ENCODE data around the gene TRAF3.

The TRAF3 gene

DNA sequence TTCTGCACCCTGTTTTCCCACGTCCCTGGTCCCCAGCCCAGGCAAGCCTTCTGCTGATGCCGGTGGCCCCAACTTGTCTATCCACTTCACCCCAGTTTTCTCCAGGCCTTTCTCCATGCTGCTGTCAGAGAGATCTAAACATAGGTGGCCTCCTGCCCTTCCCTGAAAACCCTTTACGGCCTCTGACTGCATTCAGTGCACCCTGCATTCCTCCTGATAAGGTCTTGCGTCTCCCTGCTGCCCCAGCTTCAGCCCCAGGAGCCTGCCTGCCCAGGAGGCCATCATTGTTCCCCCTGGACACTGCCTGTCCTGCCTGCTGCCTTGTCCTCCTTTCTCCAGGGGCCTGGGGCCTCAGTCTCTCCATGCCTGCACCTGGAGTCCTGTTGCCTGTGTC is 29.8 kb downstream of the TRAF3 start:
- DNase-seq (ENCODE audit: low read depth): no peak
- TF ChIP-seq, protein P1, sequence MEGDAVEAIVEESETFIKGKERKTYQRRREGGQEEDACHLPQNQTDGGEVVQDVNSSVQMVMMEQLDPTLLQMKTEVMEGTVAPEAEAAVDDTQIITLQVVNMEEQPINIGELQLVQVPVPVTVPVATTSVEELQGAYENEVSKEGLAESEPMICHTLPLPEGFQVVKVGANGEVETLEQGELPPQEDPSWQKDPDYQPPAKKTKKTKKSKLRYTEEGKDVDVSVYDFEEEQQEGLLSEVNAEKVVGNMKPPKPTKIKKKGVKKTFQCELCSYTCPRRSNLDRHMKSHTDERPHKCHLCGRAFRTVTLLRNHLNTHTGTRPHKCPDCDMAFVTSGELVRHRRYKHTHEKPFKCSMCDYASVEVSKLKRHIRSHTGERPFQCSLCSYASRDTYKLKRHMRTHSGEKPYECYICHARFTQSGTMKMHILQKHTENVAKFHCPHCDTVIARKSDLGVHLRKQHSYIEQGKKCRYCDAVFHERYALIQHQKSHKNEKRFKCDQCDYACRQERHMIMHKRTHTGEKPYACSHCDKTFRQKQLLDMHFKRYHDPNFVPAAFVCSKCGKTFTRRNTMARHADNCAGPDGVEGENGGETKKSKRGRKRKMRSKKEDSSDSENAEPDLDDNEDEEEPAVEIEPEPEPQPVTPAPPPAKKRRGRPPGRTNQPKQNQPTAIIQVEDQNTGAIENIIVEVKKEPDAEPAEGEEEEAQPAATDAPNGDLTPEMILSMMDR (IDR thresholded peaks at IDR 0.05; ENCODE audit: insufficient read depth, low read depth, low read length, missing control alignments): no peak

DNA sequence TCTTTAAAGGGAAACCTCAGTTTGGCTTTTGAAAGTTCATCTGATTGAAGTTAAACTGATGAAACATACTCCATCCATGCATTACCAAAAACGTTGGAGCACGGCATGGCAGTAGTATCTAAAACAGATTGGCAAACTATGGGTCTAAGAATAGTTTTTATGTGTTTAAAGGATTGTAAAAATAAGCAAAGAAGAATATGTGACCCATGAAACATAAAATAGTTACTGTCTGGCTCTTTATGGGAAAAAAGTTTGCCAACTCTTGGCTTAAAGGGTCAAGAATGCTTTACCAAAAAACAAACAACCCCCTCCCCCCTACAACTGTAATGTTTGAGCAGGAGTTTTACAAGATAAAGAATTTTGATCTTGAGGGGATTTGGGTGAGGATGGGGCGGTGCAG is 32.6 kb downstream of the TRAF3 start:
- H3K4me3 ChIP-seq (ENCODE audit: low read length): no peak overlapping the region
- DNase-seq (ENCODE audit: low read depth): no peak

More for the DNA sequence above, 29.8 kb downstream of the TRAF3 start:
- H3K4me3 ChIP-seq (ENCODE audit: low read length): no peak overlapping the region

DNA sequence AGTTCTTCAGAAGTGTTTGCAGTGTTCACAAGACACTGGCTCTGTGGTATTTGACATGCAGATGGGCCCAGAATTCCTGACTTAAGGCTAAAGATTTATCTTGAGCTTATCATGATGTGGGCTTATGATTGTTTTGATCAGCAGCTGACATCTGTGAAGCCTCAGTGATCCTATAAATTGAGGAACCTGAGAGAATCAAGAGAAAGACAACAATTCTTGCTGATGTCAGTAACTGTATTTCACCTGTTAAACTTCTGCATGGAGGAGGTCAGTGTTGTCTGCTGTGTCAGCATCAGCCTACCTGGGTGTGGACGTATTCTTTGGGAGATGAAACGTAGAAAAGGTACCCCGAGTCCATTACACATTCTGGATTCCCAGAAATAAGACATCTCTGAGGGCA is 33.3 kb downstream of the TRAF3 start:
- TF ChIP-seq, protein P1 (IDR thresholded peaks at IDR 0.05; ENCODE audit: insufficient read depth, low read depth, low read length, missing control alignments): no peak
- no peak overlapping the region for H3K4me3 ChIP-seq (ENCODE audit: low read length)
- no peak for DNase-seq (ENCODE audit: low read depth)

More for the DNA sequence above, 32.6 kb downstream of the TRAF3 start:
- TF ChIP-seq, protein P1 (IDR thresholded peaks at IDR 0.05; ENCODE audit: insufficient read depth, low read depth, low read length, missing control alignments): no peak

DNA sequence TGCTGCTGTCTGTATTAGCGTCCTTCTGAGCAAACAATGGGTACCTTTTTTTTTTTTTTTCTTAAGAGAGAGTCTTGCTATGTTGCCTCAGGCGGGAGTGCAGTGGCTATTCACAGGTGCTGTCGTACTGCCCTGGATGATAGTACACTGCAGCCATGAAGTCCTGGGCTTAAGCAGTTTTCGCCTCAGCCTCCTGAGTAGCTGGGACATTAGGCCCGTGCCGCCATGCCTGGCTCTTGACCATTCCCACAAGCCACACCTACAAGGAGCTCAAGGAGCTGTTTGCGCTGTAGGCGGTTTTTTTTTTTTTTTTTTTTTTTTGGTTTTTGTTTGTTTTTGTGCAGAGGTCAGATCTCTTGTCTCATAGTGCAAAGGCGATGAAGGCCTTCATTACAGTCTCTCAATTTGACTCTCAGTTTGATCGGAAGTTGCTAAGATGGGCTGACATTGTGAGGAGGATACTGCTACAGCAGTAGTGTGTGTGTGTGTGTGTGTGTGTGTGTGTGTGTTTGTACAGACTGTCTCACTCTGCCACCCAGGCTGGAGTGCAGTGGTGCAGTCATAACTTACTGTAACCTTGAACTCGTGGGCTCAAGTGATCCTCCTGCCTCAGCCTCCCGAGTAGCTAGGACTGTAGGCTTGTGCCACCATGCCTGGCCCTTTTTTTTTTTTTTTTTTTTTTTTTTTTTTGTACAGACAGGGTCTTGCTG is 34.2 kb downstream of the TRAF3 start:
- H3K4me3 ChIP-seq (ENCODE audit: low read length): no peak overlapping the region
- TF ChIP-seq, protein P1 (IDR thresholded peaks at IDR 0.05; ENCODE audit: insufficient read depth, low read depth, low read length, missing control alignments): no peak
- no peak for DNase-seq (ENCODE audit: low read depth)

DNA sequence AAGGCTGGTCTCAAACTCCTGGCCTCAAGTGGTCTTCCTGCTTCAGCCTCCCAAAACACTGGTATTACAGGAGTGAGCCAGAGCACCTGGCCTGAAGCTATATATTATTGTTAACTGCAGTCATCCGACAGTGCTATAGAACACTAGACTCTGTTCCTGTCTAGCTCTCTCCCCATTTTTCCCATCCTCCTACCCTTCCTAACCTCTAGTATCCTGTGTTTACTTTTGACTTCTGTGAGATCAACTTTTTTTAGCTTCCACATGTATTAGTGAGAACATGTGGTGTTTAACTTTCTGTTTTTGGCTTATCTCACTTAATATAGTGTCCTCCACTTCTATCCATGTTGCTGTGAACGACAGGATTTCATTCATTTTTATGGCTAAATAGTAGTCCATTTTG is 34.7 kb downstream of the TRAF3 start:
- H3K4me3 ChIP-seq (ENCODE audit: low read length): no peak overlapping the region
- TF ChIP-seq, protein P1 (IDR thresholded peaks at IDR 0.05; ENCODE audit: insufficient read depth, low read depth, low read length, missing control alignments): no peak
- DNase-seq (ENCODE audit: low read depth): no peak

DNA sequence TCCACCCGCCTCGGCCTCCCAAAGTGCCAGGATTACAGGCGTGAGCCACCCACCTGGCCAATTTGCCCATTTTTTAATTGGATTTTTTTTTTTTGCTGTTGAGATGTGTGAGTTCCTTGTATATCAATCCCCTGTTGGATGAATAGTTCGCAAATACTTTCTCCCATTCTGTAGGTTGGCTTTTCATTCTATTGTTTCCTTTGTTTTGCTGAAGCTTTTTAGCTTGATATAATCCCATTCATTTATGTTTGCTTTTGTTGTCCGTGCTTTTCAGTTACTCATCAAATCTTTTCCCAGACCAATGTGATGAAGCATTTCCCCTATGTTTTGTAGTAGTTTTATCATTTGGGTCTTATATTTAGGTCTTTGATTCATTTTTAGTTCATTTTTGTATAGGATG is 36.4 kb downstream of the TRAF3 start:
- TF ChIP-seq, protein P1 (IDR thresholded peaks at IDR 0.05; ENCODE audit: insufficient read depth, low read depth, low read length, missing control alignments): no peak
- DNase-seq (ENCODE audit: low read depth): no peak

DNA sequence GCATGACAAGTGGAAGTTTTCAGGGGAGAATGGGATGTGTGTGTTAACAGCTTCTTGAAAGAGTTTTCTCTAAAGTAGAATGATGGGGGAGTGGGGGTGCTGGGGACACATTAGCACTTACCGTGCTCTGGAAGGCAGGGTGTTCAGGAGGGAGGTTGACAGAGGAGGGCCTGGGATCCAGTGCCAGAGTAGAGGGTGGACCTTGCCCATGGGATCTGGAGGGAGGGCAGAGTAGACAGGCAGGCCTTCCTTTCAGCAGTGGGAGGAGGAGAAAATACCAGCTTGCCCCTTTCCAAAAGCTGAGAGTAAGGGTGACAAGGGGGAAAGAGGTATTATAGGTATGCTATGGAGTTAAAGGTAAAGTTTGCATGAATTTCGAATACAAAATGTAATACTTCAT is 40.1 kb downstream of the TRAF3 start:
- TF ChIP-seq, protein P1 (IDR thresholded peaks at IDR 0.05; ENCODE audit: insufficient read depth, low read depth, low read length, missing control alignments): no peak
- no peak overlapping the region for H3K4me3 ChIP-seq (ENCODE audit: low read length)
- no peak for DNase-seq (ENCODE audit: low read depth)

More for the DNA sequence above, 36.4 kb downstream of the TRAF3 start:
- H3K4me3 ChIP-seq (ENCODE audit: low read length): no peak overlapping the region
